Measurements from ENCODE around the gene OPCML.

DNA sequence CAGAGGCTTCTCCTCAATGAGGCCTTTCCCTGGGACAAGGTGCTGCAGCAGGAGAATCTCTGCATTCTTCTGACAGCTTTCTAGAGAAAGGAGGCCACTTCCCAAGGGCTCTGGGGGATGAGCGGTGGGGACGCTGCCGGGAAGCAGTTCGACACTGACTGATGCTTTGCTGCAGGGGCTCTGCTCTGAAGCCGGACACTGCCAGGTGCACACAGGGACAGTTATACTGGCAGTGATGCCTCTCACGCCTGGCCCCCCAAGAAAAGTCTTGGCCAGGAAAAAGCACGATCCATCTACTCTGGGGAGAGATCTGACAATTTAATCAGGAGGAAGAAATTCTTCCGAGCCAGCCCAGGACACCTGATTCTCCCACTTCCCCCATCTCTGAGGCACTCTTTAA, 456.9 kb downstream of the OPCML start:
- TF ChIP-seq, protein P1, sequence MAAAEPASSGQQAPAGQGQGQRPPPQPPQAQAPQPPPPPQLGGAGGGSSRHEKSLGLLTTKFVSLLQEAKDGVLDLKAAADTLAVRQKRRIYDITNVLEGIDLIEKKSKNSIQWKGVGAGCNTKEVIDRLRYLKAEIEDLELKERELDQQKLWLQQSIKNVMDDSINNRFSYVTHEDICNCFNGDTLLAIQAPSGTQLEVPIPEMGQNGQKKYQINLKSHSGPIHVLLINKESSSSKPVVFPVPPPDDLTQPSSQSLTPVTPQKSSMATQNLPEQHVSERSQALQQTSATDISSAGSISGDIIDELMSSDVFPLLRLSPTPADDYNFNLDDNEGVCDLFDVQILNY (CRISPR knock-in tag; conservative IDR thresholded peaks at IDR 0.05) = no peak
- no peak for TF ChIP-seq SIN3A (IDR thresholded peaks at IDR 0.05; ENCODE audit: borderline replicate concordance, low read depth, low read length)

Measured in HepG2 (cell line).